Neural cell (in vitro differentiated cells): ENCODE measurements around the gene WDR44. TPM values are rescaled to one million over a fixed set of nuclear protein-coding genes. Genes with fewer than 3 reads are reported as not detected.

Experiments used
- H2AFZ ChIP-seq: fragments of 200-600, 300-800 bp; sonication (generic), shearing (Covaris generic); 2 replicates; pipeline ENCODE4 v1.6.0; 2014; ENCODE audit warnings: low read depth, mild to moderate bottlenecking, antibody characterized with exemption, low read length, moderate library complexity
- H3F3A ChIP-seq: fragments of 200-600 bp; shearing (Covaris generic); 2 replicates; pipeline ENCODE4 v1.6.1; 2016; ENCODE audit warnings: mild to moderate bottlenecking, moderate library complexity, mixed read lengths, antibody characterized with exemption, low read length; ENCODE audit not compliant: insufficient read depth, poor library complexity, severe bottlenecking
- H3K27ac ChIP-seq: fragments of 200-600, 300-800 bp; sonication (generic), shearing (Covaris generic); 2 replicates; pipeline ENCODE4 v1.5.1; 2014; ENCODE audit warnings: mild to moderate bottlenecking, low read length, moderate library complexity
- H3K27me3 ChIP-seq: fragments of 300-800, 200-600 bp; sonication (generic), shearing (Covaris generic); 2 replicates; pipeline ENCODE4 v1.6.0; 2014; ENCODE audit warnings: mild to moderate bottlenecking, low read depth, low read length, moderate library complexity; ENCODE audit not compliant: insufficient read depth
- H3K36me3 ChIP-seq: fragments of 300-800, 200-600 bp; sonication (generic), shearing (Covaris generic); 2 replicates; pipeline ENCODE4 v1.5.1; 2014; ENCODE audit warnings: mild to moderate bottlenecking, antibody characterized with exemption, low read length, moderate library complexity; ENCODE audit not compliant: insufficient read depth
- H3K4me2 ChIP-seq: fragments of 300-800, 200-600 bp; sonication (generic), shearing (Covaris generic); 2 replicates; pipeline ENCODE4 v1.6.0; 2014; ENCODE audit warnings: mild to moderate bottlenecking, low read length
- H3K4me3 ChIP-seq: fragments of 300-800, 200-600 bp; sonication (generic), shearing (Covaris generic); 2 replicates; pipeline ENCODE4 v1.5.1; 2014; ENCODE audit warnings: mild to moderate bottlenecking, low read length, moderate library complexity
- H3K79me2 ChIP-seq: fragments of 200-600 bp; shearing (Covaris generic); replicated peaks from 2 replicates; pipeline ENCODE4 v1.6.0; 2014; ENCODE audit warnings: mild to moderate bottlenecking, low read length, moderate library complexity; ENCODE audit not compliant: insufficient read depth
- H3K9ac ChIP-seq: fragments of 300-800, 200-600 bp; sonication (generic), shearing (Covaris generic); 2 replicates; pipeline ENCODE4 v1.6.1; 2016; ENCODE audit warnings: mild to moderate bottlenecking, low read length, mixed read lengths
- H3K9me2 ChIP-seq: fragments of 200-600 bp; shearing (Covaris generic); 2 replicates; pipeline ENCODE4 v1.6.1; 2016; ENCODE audit warnings: mild to moderate bottlenecking, low read length, mixed read lengths; ENCODE audit not compliant: insufficient read depth
- H3K9me3 ChIP-seq: fragments of 200-600, 300-800 bp; sonication (generic), shearing (Covaris generic); 2 replicates; pipeline ENCODE4 v1.6.1; 2016; ENCODE audit warnings: mild to moderate bottlenecking, mixed run types, low read length, moderate library complexity, mixed read lengths
- H4K20me1 ChIP-seq: fragments of 200-600 bp; shearing (Covaris generic); 2 replicates; pipeline ENCODE4 v1.6.1; 2016; ENCODE audit warnings: mild to moderate bottlenecking, mixed run types; ENCODE audit not compliant: insufficient read depth
- CTCF ChIP-seq: fragments of 450-650 bp; IDR thresholded peaks from 2 replicates; pipeline ENCODE4 v1.5.1; 2014; ENCODE audit warnings: antibody characterized with exemption, mild to moderate bottlenecking, moderate library complexity; ENCODE audit not compliant: poor library complexity, severe bottlenecking
- EP300 ChIP-seq: fragments of 450-650 bp; conservative IDR thresholded peaks from 2 replicates; pipeline ENCODE4 v1.6.1; 2014; ENCODE audit warnings: antibody characterized with exemption, mild to moderate bottlenecking, moderate library complexity; ENCODE audit not compliant: poor library complexity, severe bottlenecking
- EZH2 ChIP-seq: fragments of 200-600, 300-800 bp; shearing (Covaris generic), sonication (generic); IDR thresholded peaks from 2 replicates; pipeline ENCODE4 v1.6.1; 2014; ENCODE audit warnings: antibody characterized with exemption, low read length, borderline replicate concordance, mild to moderate bottlenecking; ENCODE audit not compliant: insufficient read depth, poor library complexity, severe bottlenecking
- MXI1 ChIP-seq: fragments of 450-650 bp; conservative IDR thresholded peaks from 2 replicates; pipeline ENCODE4 v1.6.1; 2014; ENCODE audit warnings: antibody characterized with exemption, mild to moderate bottlenecking; ENCODE audit not compliant: poor library complexity, severe bottlenecking
- POLR2AphosphoS5 ChIP-seq: IDR thresholded peaks from 2 replicates; pipeline ENCODE4 v1.6.1; 2012
- RAD21 ChIP-seq: fragments of 450-650 bp; conservative IDR thresholded peaks from 2 replicates; pipeline ENCODE4 v1.6.1; 2014; ENCODE audit warnings: antibody characterized with exemption, mild to moderate bottlenecking, moderate library complexity
- REST ChIP-seq: IDR thresholded peaks from 2 replicates; pipeline ENCODE4 v1.6.1; 2012; ENCODE audit warnings: borderline replicate concordance
- SMC3 ChIP-seq: fragments of 450-650 bp; conservative IDR thresholded peaks from 2 replicates; pipeline ENCODE4 v1.6.1; 2014; ENCODE audit warnings: antibody characterized with exemption, mild to moderate bottlenecking, moderate library complexity; ENCODE audit not compliant: poor library complexity
- TAF1 ChIP-seq: IDR thresholded peaks from 2 replicates; pipeline ENCODE4 v1.6.1; 2012; ENCODE audit warnings: low read depth
- polyA plus RNA-seq: library from polyadenylated mRNA; depleted of rRNA; stranded (reverse); fragments of >200 nt; gene quantifications from 2 replicates; pipeline ENCODE4 v1.2.3, GENCODE V29; 2014

Gene WDR44
- polyA plus RNA-seq, 1 donor from 2014 or later = 19.3 TPM

GRCh38 chrX:118383120-118383519, 37.2 kb downstream of the WDR44 start:
- H3K9me2 ChIP-seq = no peaks in the 10 kb centered on the region
- TF ChIP-seq MXI1 (no peak), EZH2 (no peak), SMC3 (no peak), RAD21 (no peak), REST (no peak), CTCF (no peak), EP300 (no peak), POLR2AphosphoS5 (no peak), TAF1 (no peak)
- no peak overlapping the region for H3K4me3 ChIP-seq
- no peak overlapping the region for H2AFZ ChIP-seq
- no peaks in the 10 kb centered on the region for H3K36me3 ChIP-seq
- H3K9me3 ChIP-seq = no peaks in the 10 kb centered on the region
- H3K27me3 ChIP-seq = no peaks in the 10 kb centered on the region
- H3K4me2 ChIP-seq = no peak overlapping the region
- no peaks in the 10 kb centered on the region for H3K79me2 ChIP-seq
- no peaks in the 10 kb centered on the region for H3F3A ChIP-seq
- no peaks in the 10 kb centered on the region for H4K20me1 ChIP-seq
- H3K9ac ChIP-seq = no peak overlapping the region
- H3K27ac ChIP-seq = no peak overlapping the region

- Histone ChIP-seq H3K27me3 (no peaks in the 10 kb centered on the region), H3K9ac (no peak overlapping the region), H3F3A (no peaks in the 10 kb centered on the region), H3K9me2 (no peaks in the 10 kb centered on the region), H3K4me2 (no peak overlapping the region), H3K36me3 (no peaks in the 10 kb centered on the region), H4K20me1 (no peaks in the 10 kb centered on the region), H3K4me3 (no peak overlapping the region), H3K79me2 (no peaks in the 10 kb centered on the region), H3K27ac (no peak overlapping the region), H2AFZ (no peak overlapping the region), H3K9me3 (no peaks in the 10 kb centered on the region)
- TF ChIP-seq TAF1 (no peak), POLR2AphosphoS5 (no peak)
Observed at GRCh38 chrX:118392716-118393115, 46.8 kb downstream of the WDR44 start.

- Histone ChIP-seq H3K27me3 (no peaks in the 10 kb centered on the region), H3K79me2 (no peaks in the 10 kb centered on the region), H3K4me2 (no peak overlapping the region), H3K9ac (no peak overlapping the region), H2AFZ (no peak overlapping the region), H3K27ac (no peak overlapping the region), H3K36me3 (no peaks in the 10 kb centered on the region), H3K9me2 (no peaks in the 10 kb centered on the region), H3K4me3 (no peak overlapping the region), H4K20me1 (no peaks in the 10 kb centered on the region), H3F3A (no peaks in the 10 kb centered on the region), H3K9me3 (no peaks in the 10 kb centered on the region)
- TF ChIP-seq SMC3 (no peak), TAF1 (no peak), POLR2AphosphoS5 (no peak), EZH2 (no peak), MXI1 (no peak), CTCF (no peak), EP300 (no peak)
Observed at GRCh38 chrX:118396113-118396512, 50.2 kb downstream of the WDR44 start.
